Activated CD4-positive, alpha-beta T cell treated with anti-CD3 and anti-CD28 coated beads, Interleukin-2, amount 50 U/mL, for 24 hours (primary cell): Measurements from ENCODE around the gene SKI.
"Not testable (repeated sequence)": the region's sequence is repeated elsewhere in the genome, so short reads cannot be mapped to it uniquely, and the experiment has no call there.

Experiments used
- DNase-seq, 2 donors: peaks; one replicate each; pipeline ENCODE4 v3.0.0-alpha.2; 2020; ENCODE audit warnings: low read depth in 1 of 2, low spot score in 1 of 2

Gene SKI

GRCh38 chr1:2242814-2243725, 15.0 kb downstream of the SKI start:
- DNase-seq, result no peak

DNA sequence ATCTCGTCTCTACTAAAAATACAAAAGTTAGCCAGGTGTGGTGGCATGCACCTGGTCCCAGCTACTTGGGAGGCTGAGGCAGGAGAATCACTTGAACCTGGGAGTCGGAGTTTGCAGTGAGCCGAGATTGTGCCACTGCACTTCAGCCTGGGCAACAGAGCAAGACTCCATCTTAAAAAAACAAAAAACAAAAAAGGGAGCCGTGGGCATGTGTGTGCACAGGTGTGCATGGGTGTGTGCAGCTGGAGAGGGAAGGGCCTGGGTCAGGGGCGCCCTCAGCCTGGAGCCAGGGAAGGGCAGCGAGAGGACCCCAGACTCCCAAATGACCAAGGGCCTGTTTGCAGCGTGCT, 18.9 kb downstream of the SKI start:
- not testable (repeated sequence) for DNase-seq

DNA sequence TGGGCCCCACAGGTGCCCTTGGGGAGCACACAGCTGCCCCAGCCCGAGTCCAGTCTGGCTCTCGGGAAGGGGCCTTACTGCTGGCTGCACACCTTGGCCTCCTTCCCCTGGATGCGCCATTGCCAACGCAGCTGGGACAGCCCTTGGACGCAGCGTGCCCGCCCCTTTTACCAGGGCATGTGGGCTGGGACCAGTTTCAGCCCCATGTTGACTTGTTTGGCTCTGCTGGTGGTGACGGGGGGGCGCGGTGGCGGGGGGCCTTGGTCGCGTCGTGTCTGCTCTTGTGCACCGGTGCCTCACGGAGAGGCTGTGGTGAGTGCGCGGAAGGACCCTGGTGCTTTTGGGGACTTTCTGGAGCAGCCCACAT, 19.6 kb downstream of the SKI start:
- DNase-seq, result no peak

- DNase-seq, result no peak
Observed at GRCh38 chr1:2248127-2248826, 20.2 kb downstream of the SKI start.

GRCh38 chr1:2248854-2249558, 20.9 kb downstream of the SKI start:
- no peak for DNase-seq

- DNase-seq, result no peak
Observed at GRCh38 chr1:2249559-2249906, 21.4 kb downstream of the SKI start.

- DNase-seq, result no peak
Observed at GRCh38 chr1:2250721-2251281, 22.7 kb downstream of the SKI start.

- no peak for DNase-seq
Observed at GRCh38 chr1:2251363-2251762, 23.2 kb downstream of the SKI start.

- DNase-seq, result no peak
Observed at GRCh38 chr1:2251786-2252185, 23.7 kb downstream of the SKI start.

DNA sequence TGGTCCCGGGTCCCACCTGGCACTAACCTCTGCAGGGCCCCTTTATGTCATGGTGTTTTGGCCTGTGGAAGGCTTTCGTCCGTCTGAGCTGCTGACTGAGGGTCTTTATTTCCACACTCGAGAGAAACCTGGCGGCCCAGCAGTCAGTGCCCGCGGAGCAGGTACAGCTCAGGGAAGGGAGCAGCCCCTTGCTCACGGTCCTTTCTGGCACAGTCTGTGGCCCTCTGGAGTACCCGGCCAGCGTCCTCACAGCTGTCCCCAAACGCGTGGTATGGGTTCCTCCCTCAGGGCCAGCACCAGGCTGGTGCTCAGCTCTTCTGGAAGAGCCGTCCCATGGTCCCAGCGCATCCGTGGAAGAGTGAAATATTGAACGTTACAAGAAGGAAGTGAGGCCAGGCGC, 24.3 kb downstream of the SKI start:
- no peak for DNase-seq

- no peak for DNase-seq
Observed at GRCh38 chr1:2253036-2253796, 25.1 kb downstream of the SKI start.

- no peak for DNase-seq
Observed at GRCh38 chr1:2253797-2254480, 25.8 kb downstream of the SKI start.

- no peak for DNase-seq
Observed at GRCh38 chr1:2255047-2255419, 26.9 kb downstream of the SKI start.

GRCh38 chr1:2255420-2256369, 27.6 kb downstream of the SKI start:
- peak; percentile 50 to 74 for DNase-seq

DNA sequence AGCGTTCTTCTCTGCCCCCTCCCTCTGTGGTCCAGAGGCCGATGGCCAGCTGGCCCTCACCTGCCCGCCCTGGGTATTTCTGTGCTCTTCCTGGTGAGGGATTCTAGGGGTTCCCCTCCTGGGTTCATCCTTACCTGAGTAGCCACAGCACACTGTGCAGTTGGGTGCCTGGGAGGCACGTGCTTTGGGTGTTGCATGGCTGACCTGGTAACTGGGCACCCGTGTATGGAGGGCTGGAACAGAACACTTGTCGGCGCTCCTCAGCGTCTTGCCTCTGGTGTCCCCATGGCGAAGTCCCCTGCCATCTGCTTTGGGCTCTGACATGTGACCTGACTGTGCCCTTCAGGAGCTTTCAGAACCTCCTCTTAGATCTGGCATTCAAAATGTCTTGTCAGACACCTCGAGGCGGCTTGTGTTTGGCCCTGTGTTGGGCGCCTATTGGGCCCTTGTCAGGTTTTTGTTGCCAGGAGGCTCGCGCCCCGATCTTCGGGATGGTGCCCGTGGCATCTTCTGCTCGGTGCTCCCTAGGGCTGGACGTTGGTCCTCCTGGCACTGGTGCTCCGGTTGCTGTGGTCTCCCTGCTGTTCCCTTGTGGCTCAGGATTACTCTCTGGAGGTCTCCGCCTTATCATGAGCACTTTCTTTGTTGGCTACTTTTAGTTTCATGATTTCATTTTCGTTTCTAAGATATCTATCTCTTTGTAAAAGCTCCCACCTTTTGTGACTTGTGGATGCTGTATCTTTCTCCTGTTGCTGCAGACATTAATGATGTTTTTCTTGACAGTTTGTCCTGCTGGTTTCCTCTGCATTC, 28.5 kb downstream of the SKI start:
- DNase-seq, result no peak

GRCh38 chr1:2257245-2257627, 29.1 kb downstream of the SKI start:
- no peak for DNase-seq

GRCh38 chr1:2258122-2258681, 30.1 kb downstream of the SKI start:
- DNase-seq, result no peak

DNA sequence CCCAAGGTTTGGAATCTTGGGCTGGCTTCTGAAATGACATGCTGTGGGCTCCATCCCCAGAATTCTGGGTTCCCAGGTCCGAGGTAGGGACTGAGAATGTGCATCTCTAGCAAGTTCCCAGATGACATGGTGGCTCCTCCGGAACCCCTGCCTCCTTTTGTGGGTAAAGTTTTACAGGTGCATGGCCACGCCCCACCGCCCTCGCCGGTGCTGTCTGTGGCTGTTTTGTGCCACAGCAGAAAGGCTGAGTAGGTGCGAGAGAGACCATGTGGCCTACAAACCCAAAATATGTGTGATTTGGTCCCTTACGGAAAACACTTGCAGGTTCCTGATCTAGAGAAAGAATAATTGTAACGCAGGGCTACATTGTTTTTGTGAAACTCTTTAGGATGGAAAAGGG, 30.9 kb downstream of the SKI start:
- DNase-seq, result peak in 1 of 2 donors; percentile 33
